Inferior parietal cortex (tissue), 1 donor: Measurements from ENCODE around the gene ABCA10.

Experiments
- DNase-seq: peaks from one replicate; pipeline ENCODE4 v3.0.0-alpha.2; 2016; ENCODE audit errors: extremely low spot score

ABCA10 gene

DNA sequence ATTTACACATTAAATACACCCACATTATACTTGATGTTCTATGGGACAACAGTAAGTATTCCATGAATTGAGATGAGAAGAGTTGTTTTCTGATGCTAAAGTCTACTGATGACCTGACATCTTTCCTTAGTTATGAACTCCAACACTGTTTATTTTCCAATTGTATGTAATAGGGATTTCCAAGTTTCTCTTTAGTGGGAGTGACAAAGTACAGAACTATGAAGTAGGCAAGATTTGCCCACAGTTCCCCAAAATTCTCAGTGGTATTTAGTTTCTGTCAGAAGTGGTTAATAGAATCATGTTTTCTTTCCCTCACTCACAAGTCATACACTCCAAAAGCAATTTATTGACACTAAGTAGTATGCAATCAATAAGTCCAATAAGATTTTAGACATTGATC lies 64.4 kb downstream of the ABCA10 start:
- DNase-seq = no peak

DNA sequence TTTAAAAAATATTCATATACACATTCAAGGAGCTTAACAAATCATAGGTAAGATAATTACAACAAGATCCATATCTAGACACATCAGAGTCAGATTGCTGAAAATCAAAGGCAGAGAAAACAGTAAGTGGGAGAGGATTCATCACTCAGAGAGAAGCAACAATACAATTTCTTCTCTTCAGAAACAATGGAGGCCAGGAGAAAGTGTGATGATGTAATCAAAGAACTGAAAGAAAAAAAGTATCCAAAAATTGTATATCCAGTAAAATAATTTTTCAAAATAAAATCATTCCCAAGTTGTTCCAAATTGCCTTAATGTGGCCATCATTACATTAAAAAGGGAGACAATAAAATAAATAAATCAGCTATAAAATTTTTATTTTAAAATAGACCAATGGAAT lies 69.2 kb downstream of the ABCA10 start:
- no peak for DNase-seq

DNA sequence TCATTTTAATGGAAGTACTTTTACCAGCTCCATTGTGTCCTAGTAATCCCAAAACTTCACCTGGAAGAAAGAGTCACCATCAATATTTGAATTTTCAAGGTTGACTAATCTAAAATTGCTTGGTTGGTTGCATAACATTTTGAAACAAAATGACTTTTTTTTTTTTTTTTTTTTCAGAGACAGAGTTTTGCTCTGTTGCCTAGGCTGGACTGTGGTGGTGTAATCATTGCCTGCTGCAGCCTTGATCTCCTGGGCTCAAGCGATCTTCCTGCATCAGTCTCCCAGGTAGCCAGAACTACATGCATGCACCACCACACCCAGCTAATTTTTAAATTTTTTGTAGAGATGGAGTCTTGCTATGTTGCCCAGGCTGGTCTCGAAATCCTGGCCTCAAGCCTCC lies 74.4 kb downstream of the ABCA10 start:
- DNase-seq = no peak

DNA sequence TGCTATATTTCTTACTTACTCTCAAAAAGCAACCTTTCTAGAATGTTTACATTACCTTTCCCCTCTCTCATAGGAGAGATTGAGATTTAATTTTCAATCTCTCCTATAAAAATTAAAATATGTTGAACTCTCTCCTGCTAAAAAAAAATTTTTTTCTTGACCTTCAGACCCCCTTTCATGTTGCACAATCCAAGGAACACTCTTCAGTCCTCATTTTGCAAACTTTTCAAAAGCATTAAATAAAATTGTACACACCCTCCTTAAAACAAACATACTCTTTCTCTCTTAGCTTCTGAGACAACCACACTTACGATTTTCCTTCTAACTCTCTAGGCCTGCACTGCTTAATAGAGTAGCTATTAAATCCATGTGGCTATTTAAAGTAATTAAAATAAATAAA lies 78.3 kb downstream of the ABCA10 start:
- DNase-seq = no peak

DNA sequence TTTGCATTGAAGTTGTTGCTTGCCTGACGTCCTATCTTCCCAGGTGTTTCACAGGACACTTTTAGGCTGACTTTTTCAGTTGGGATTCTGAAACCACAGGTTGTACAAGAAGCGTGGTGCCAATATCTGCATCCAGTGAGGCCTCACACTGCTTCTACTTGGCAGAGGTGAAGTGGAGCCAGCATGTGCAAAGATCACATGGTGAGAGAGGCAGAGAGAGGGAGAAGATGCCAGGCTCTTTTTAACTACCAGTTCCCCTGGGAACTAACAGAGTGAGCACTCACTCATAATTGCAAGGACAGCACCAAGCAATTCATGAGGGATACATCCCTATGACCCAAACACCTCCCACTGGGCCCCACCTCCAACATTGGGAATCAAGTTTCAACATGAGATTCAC lies 81.2 kb downstream of the ABCA10 start:
- DNase-seq = no peak

DNA sequence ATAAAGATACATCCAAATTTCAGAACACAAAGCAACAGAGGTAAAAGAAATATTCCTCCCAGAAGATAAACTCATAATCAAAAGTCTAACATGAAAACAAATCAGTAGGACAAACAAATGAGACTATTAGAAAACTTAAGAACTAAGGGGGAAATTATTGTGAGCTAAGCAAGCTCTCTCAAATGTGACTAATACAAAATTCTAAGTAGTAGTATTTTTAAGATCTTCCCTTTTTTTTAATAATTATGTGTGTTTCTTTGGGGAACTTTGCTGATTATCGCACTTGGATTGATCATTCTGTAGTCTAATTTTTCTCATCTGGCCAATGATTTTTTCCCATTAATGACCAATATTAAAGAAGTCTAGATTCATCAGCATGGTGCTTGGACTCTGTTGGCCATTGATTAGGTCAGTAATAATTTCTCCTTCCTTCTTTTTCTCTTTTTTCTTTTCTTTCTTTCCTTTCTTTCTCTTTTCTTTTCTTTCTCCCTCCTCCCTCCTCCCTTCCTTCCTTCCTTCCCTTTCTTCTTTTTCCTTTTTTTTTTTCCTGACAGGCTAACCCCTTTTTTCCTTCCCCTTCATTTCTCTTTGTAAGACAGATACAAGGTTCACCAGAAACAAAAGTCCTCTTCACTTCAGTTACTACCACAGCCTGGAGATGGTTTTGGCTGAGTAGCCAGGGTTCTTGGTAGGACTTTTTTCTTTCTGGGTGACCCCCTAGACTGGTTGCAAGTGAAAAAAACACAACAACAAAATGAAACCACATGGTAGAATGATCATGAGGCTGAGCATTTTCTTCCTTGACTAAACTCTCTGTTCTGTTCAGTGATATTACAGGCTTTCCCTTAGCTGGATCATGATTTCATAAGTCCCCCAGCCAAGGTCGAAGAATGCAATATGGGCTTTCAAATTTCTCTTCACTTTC lies 84.0 kb downstream of the ABCA10 start:
- DNase-seq = no peak

DNA sequence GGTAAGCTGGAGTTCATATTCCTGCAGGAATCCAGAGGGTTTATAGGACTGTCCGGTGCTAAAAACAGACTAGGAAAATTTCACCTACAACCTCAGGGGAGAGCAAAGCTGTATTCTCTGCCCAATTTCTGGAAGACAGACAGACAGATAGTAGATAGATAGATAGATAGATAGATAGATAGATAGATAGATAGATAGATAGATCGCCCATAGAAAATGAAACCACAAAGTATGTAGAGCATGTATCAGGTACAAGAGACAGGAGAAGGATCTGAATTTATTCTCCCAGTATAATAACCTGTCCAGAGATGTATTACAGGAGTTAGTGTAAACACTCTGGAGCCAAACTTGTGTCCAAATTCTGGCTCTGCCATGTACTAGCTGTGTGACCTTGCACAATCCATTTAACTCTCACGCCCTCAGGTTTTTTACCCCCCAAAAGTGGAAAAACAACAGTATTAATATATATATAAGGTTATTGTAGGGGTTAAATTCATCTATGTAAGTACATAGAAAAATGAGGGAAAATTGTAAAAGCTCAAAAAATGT lies 84.9 kb downstream of the ABCA10 start:
- no peak for DNase-seq

DNA sequence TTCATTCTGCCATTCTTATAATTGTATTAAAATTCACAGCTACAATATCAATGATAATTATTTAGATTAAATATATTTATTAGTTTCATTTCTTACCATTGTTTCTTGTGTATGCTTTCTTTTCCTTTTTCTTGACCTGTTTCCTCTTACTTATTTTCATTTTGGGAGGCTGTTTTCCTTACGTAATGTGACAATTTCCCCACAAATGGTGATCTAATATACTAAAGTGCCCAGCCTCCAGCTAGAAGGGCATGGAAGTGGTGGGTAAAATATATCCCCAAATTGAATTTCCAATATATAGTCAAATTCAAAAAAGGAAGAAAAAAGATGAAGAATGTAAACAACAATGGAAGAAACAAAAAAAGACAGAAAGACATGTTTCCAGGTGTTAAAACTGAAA lies 85.5 kb downstream of the ABCA10 start:
- DNase-seq = no peak

DNA sequence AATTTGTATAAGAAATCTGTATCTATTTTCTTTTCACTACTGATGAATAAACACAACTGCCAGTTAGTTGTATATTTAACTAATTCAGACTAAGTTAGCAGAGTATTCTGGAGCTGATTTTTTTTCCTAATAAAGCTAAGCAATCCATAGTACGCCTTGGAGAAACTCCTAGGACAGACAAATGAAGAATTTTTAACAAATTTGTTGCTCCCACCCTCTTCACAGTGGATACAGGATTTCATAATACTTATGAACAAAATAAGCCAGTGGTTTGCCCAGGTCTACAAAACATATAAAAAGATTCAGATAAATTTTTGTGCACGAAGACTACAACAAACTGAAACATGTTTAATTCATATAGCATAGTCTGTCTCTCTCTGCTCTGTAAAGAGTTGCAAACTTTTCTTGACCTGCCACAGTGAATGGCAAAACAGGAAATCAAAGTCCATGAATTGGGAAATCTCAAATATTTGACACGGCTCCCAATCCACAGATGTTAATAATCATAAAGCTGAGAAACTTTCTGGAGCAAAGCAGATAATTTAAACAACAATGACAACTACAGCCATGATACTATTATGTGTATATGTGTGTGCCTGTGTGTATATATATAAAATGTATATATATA lies 86.3 kb downstream of the ABCA10 start:
- no peak for DNase-seq

DNA sequence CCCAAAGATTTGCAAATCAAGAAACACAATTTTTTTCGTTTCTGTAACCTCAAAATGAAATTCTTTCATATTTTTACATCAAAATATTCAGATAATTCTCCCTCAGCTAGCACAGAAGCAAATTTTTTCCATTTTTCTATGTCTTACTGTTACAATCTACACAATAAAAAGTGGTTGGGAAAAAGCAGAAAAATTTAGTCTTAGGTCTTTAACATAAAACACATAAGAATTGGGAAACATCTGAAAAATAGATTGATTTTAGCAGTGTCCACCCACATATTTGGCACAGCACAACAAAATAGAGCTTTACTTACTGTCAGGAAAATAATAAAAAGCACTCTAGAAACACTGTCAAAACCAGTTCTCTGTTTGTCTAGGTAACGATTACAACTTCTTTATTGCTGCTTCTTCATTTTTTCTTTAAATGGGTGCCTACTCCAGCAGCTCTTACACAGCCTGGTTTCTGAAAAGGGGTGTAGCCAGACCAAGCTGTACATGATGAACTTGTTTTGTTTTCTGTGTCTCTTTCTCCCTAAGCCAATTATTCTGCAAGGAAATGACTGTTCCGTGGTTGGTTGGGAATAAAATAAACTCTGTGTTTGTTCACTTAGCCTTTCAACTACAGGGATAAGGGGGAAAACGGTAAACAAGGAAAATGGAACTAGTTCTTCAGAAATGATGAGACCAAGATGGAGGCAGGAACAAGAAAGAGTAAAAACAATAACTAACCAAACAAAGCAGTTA lies 87.0 kb downstream of the ABCA10 start, which contains the start of gene ABCA6:
Gene ABCA6 (minus strand): TSS at position 465 of the 744 bp plus-strand sequence. CDS start 1,192 bp downstream, outside the sequence.
- no peak for DNase-seq

DNA sequence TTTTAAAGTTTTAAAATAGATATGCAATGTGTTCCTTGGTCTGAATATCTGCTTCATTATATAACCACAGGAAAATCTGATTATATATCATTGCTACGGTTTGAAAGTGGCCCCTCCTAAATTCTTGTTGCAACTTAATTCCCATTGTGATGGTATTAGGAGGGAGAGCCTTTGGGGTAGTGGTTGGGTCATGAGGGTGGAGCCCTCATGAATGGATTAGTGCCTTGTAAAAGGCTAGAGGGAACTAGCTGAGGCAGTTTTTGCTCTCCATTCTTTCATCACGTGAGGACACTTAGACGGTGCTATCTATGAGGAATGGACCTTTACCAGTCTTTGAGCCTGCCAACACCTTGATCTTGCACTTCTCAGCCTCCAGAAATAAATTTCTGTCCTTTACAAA lies 94.5 kb downstream of the ABCA10 start:
- DNase-seq = no peak

DNA sequence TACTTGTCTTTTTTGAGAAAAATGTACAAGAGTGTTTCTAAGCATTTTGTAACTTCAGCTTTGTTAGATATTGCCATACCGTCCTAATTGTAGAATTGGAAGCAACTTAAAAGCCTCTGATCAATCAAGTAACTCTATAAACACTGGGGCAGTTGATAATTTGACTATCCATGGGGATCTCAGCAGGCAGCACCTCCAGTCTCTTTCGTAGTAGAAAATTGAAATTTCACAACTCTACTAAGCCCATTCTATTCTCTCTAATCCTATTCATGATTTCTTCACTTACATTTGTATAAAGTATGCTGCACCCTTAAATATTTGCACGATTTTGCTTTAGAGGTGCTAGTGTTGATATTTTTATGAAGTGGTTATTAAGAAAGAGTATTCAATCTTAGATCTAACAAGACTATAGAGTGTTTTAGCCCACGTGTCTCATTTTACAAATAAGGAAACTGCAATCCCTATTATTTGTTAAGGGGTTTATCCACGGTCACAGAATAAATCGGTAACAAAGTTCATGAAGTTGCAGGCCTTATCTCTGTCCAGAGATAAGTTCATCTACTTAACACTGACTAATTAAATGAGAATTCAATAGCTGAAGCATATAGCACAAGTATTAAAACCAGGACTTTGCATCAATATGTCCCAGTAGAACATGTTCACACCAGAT lies 97.9 kb downstream of the ABCA10 start:
- no peak for DNase-seq

DNA sequence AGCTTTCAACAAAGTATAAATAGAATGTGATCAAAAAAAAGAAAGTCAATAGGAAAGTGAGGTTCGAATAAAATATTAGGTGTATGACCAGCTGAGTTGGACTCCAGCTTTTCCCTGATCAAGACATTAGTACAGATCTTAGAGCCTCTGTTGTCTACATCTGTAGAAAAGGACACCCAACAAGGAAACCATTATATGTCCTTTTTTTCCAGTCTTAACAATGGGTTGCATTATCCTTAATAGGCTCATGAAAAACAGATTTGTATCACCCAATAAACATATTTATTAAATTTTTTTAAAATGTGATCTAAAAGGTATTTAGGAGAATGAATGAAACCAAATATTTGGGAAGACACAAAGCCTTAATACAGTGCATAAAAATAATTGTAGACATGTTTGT lies 105.0 kb downstream of the ABCA10 start:
- DNase-seq = no peak

DNA sequence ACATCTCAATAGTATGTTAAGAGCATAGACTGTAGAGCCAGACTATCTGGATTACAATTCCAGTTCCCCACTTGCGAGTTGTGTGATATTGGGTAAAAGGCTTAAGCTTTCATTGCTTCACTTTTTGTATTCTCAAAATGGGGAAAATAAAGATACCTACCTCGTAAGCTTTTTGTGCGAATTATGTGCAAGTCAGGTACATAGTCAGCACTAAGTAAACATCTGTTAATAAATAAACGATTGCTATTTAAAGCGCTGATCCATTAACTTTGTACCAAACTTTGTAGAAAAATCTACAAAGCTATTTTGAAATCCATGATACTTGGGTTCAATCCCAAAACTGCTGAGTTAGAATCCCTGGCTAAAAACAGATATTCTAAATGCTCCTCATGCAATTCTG lies 106.6 kb downstream of the ABCA10 start:
- DNase-seq = no peak

DNA sequence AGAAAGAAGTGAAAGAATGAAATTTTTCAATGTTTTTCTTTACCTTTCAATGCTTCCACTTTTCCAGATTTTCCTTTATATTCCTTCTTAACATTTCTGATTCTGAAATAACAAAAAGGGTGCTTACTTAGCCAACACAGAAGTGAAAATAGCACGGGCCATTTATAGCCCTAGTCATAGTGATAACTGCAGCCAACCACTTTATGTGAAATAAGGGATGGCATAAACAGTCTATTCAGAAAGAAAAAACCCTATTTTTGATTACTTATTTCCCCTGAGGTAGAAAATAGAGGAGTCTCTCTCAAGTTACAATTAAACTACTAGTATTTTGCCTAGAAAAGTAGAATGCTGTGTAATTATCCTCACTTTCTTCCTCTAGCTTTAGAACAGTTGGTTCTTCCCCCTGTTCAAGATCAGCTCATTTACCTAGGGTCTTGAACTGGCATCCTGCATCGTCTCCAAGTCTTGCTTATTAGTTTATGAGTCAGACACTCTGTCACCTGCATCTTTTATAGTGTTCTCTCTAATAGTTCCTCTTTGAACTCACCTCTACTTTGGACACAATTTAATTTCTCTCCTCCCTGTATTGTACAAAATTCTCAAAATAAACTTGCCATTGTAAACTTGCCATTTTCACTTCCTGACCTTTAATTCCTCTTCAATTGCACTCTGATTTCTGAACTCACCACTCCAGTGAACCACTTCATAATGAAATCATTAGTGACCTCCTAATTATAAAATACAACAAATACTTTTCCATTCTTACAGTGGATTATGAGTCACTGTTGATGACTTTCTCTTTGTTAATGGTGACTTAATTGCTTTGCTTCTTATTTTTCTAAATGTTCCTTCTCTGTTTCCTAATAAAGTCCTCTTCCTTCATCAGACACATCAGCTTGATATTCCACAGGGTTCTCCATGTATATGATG lies 110.5 kb downstream of the ABCA10 start:
- no peak for DNase-seq

DNA sequence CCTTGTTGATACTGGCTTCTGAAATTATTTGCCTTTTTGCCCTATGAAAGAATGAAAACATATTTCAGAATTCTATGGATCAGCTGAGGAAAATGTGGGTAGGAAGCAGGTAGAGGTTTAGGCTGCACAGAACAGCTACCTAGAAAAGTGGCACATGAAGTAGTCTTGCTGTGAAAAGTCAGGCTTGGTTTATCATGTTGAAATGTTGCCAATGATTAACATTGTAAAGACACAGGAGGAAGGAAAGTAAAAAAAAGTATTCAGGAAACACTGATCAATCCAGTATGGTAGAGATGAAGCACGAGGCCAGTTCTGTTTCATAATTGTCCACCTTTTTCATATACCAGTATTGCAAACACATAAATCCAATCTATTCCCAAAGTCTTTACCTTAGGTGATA lies 116.8 kb downstream of the ABCA10 start:
- DNase-seq = no peak

DNA sequence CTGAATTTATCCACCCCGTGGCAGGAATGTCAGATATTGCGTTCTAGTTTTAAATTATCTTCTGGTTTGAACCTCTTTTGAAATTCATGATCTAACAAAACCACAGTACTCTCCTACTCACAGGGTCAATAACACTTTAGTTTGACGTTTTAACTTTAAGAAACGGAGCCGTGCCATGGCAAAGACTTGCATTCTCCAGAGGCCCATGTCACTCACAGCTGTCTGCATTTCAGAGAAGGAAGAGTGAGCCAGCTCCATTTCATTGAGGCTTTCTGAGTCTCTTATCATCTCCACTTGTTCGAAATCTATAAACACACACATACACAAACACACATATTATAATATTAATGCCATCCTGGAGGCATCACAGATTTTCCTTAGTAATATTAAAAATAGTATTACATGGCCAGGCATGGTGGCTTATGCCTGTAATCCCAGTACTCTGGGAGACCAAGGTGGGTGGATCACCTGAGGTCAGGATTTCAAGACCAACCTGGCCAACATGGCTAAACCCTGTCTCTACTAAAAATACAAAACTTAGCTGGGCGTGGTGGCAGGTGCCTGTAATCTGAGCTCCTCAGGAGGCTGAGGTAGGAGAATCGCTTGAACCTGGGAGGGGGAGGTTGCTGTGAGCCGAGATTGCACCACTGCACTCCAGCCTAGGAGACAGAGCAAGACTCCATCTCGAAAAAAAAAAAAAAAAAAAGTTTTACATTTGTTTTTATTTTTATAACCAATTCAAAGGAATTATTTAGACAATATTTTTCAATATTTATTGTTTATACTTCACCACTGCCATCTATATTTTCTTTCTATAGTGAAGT lies 122.5 kb downstream of the ABCA10 start:
- DNase-seq = no peak

DNA sequence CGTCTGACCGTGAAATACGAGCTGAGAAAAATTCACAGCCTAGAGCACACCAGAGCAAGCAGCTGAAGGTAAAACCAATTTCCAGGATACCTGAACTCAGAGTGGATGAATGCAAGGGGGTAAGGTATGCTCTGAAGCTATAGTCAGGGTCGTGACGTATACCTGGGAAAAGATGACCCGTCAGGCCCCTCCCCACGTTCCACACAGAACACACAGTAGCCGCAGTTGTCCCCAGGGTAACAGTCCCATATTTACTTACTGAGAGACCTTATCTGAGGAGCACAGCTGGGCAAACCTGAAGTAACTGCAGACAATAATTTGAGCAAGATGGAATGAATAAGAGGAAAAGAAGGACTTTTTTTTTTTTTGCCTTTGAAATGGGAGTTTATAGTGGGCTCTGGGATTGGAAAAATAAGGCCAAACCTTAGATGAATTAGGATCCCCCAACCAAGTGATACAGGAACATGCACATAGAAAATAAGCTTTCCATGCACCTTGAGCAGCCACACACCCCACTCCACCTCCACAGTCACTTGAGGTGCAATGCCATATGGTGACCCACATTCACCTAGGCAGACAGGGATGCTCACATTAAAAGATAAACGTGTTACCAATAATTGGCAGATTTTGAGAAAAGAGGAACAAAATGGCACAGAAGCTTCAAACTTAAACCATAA lies 124.9 kb downstream of the ABCA10 start:
- DNase-seq = peak; percentile 6

DNA sequence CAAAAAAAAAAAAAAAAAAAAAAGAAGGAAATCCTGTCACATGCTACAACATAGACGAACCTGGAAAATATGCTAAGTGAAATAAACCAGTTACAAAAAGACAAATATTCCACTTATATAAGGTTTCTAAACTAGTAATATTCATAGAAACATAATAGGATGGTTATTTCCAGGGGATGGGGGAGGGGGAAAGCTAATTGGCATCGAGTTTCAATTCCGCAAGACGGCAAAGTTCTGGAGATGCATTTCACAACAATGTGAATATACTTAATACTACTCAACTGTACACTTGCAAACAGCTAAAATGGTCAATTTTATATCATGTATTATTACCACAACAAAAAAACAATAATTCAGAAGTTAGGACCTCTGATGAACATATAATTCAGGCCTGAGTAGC lies 130.0 kb downstream of the ABCA10 start:
- no peak for DNase-seq
